Measurements from ENCODE around the gene STMN3.

DNA sequence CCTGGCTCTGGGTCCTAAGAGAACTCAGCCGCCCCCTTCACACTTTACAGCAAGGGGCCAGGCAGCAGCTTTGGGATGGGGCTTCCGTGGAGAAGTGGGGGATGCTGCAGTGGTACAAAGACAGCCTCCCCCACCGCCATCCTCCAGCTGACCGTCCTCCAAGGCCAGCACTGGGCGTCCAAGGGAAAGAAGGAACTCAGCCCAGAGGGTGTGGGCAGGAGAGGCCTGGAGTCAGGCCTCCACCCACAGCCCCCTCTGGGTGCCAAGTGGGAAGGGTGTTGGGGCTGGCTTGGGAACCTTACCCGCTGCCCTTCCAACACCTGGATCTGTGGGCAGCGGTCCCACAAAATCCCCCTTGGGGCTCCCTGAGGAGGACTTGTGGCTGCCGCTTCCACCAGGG is 13.1 kb downstream of the STMN3 start:
- no peak for TF ChIP-seq ZNF274 (IDR thresholded peaks at IDR 0.05; ENCODE audit: low read depth, low read length)
- TF ChIP-seq YY1 (IDR thresholded peaks at IDR 0.05; ENCODE audit: insufficient read depth, insufficient read length), result no peak
- no peak for TF ChIP-seq SUZ12 (IDR thresholded peaks at IDR 0.05; ENCODE audit: extremely low read depth, insufficient read depth, insufficient read length)

Data from NT2/D1 (cell line).